WTC11 (cell line): ENCODE measurements around the gene LAMA5. TPM values are rescaled to one million over a fixed set of nuclear protein-coding genes. Genes with fewer than 3 reads are reported as not detected.

ENCODE experiments used
- ATAC-seq: fragments of 200-7000 bp; cut with Tn5 transposase; 2 replicates; pipeline ENCODE4 v1.10.0; 2021; ENCODE audit warnings: mild to moderate bottlenecking, moderate library complexity
- CTCF ChIA-PET: fragments of 300-600 bp; sonication (Branson Sonifier 250); formaldehyde crosslinking; loops from one replicate; lab custom pipeline; 2021; ENCODE audit warnings: antibody characterized with exemption; lab: Charles Lee
- POLR2A ChIA-PET: fragments of 350-600 bp; sonication (Branson Sonifier 250); formaldehyde crosslinking; loops from one replicate; lab custom pipeline; 2021; ENCODE audit warnings: antibody characterized with exemption; lab: Charles Lee
- DNase-seq: peaks from one replicate; pipeline ENCODE4 v3.0.0; 2021; ENCODE audit warnings: low spot score
- H3K27ac Mint-ChIP-seq: 2 replicates; pipeline ENCODE4 v1.8.0; 2021; ENCODE audit warnings: mixed read lengths
- H3K27me3 Mint-ChIP-seq: 2 replicates; pipeline ENCODE4 v1.8.0; 2021; ENCODE audit warnings: low read depth, mild to moderate bottlenecking, moderate library complexity, mixed read lengths
- H3K36me3 Mint-ChIP-seq: 2 replicates; pipeline ENCODE4 v1.8.0; 2021; ENCODE audit warnings: mixed read lengths
- H3K4me1 Mint-ChIP-seq: 2 replicates; pipeline ENCODE4 v1.8.0; 2022; ENCODE audit warnings: mixed read lengths
- H3K4me3 Mint-ChIP-seq: 2 replicates; pipeline ENCODE4 v1.8.0; 2021; ENCODE audit warnings: mild to moderate bottlenecking, moderate library complexity, mixed read lengths
- H3K9me3 Mint-ChIP-seq: 2 replicates; pipeline ENCODE4 v1.8.0; 2021; ENCODE audit warnings: mixed read lengths
- ATF2 ChIP-seq: sonication (generic); formaldehyde crosslinking; IDR thresholded peaks from 2 replicates; pipeline ENCODE4 v1.8.1; 2022; ENCODE audit warnings: low read depth, missing genetic modification reagents, borderline replicate concordance
- ATF3 ChIP-seq: sonication (generic); formaldehyde crosslinking; conservative IDR thresholded peaks from 2 replicates; pipeline ENCODE4 v1.8.1; 2022; ENCODE audit warnings: mild to moderate bottlenecking, missing genetic modification reagents
- CBFB ChIP-seq: sonication (generic); formaldehyde crosslinking; IDR thresholded peaks from 2 replicates; pipeline ENCODE4 v1.8.1; 2022; ENCODE audit warnings: mild to moderate bottlenecking, low read depth, missing genetic modification reagents
- CDX4 ChIP-seq: fragments of 250-450 bp; sonication (Bioruptor Pico); IDR thresholded peaks from 2 replicates; pipeline ENCODE4 v1.9.0; 2021; ENCODE audit warnings: moderate library complexity, mild to moderate bottlenecking, inconsistent platforms, borderline replicate concordance
- CREB1 ChIP-seq: sonication (generic); formaldehyde crosslinking; IDR thresholded peaks from 2 replicates; pipeline ENCODE4 v1.8.0; 2023; ENCODE audit warnings: mild to moderate bottlenecking, missing genetic modification reagents
- FOXP4 ChIP-seq: sonication (generic); formaldehyde crosslinking; IDR thresholded peaks from 2 replicates; pipeline ENCODE4 v1.8.0; 2022; ENCODE audit warnings: mild to moderate bottlenecking, missing genetic modification reagents
- HMGA2 ChIP-seq: fragments of 250-450 bp; sonication (Bioruptor Pico); IDR thresholded peaks from 2 replicates; pipeline ENCODE4 v1.4.0; 2021; ENCODE audit warnings: mild to moderate bottlenecking, moderate library complexity
- MAX ChIP-seq: sonication (generic); formaldehyde crosslinking; IDR thresholded peaks from 2 replicates; pipeline ENCODE4 v1.8.0; 2022; ENCODE audit warnings: mild to moderate bottlenecking, missing genetic modification reagents
- MLX ChIP-seq: sonication (generic); formaldehyde crosslinking; IDR thresholded peaks from 2 replicates; pipeline ENCODE4 v1.8.1; 2023; ENCODE audit warnings: mild to moderate bottlenecking, missing genetic modification reagents, moderate library complexity
- MXD4 ChIP-seq: fragments of 250-450 bp; sonication (Bioruptor Pico); IDR thresholded peaks from 2 replicates; pipeline ENCODE4 v1.8.0; 2021; ENCODE audit warnings: mild to moderate bottlenecking, moderate library complexity, borderline replicate concordance
- SOX15 ChIP-seq: fragments of 250-450 bp; sonication (Bioruptor Pico); IDR thresholded peaks from 2 replicates; pipeline ENCODE4 v1.9.0; 2021; ENCODE audit warnings: mild to moderate bottlenecking
- SP1 ChIP-seq: sonication (generic); formaldehyde crosslinking; conservative IDR thresholded peaks from 2 replicates; pipeline ENCODE4 v1.8.1; 2022; ENCODE audit warnings: missing genetic modification reagents
- STAT6 ChIP-seq: sonication (generic); formaldehyde crosslinking; conservative IDR thresholded peaks from 2 replicates; pipeline ENCODE4 v1.8.1; 2023; ENCODE audit warnings: mild to moderate bottlenecking, low read depth, missing genetic modification reagents, moderate library complexity
- TEAD1 ChIP-seq: sonication (generic); formaldehyde crosslinking; IDR thresholded peaks from 2 replicates; pipeline ENCODE4 v1.8.0; 2022; ENCODE audit warnings: mild to moderate bottlenecking, missing genetic modification reagents
- TP53 ChIP-seq: sonication (generic); formaldehyde crosslinking; IDR thresholded peaks from 2 replicates; pipeline ENCODE4 v1.8.1; 2023; ENCODE audit warnings: mild to moderate bottlenecking, missing genetic modification reagents
- USF1 ChIP-seq: sonication (generic); formaldehyde crosslinking; IDR thresholded peaks from 2 replicates; pipeline ENCODE4 v1.8.0; 2022; ENCODE audit warnings: mild to moderate bottlenecking, missing genetic modification reagents
- ZNF219 ChIP-seq: sonication (generic); formaldehyde crosslinking; IDR thresholded peaks from 2 replicates; pipeline ENCODE4 v1.8.0; 2023; ENCODE audit warnings: missing genetic modification reagents, mild to moderate bottlenecking, borderline replicate concordance
- ZNF425 ChIP-seq: fragments of 250-450 bp; sonication (Bioruptor Pico); conservative IDR thresholded peaks from 2 replicates; pipeline ENCODE4 v1.9.0; 2021; ENCODE audit warnings: mild to moderate bottlenecking
- total RNA-seq: library from RNA; stranded (reverse); gene quantifications from 3 replicates; pipeline ENCODE4 v1.2.3, GENCODE V29; 2021

LAMA5 gene
- total RNA-seq, 1 experiment from 2014 or later, result 329 TPM

GRCh38 chr20:62326959-62327725 lies 40.0 kb downstream of the LAMA5 start (continued):
- TF ChIP-seq FOXP4 (CRISPR knock-in tag) (no peak), CDX4 (CRISPR knock-in tag) (no peak), CREB1 (no peak), SP1 (CRISPR knock-in tag) (no peak), TEAD1 (no peak)

GRCh38 chr20:62326559-62326958 lies 40.6 kb downstream of the LAMA5 start:
- no peaks in the 10 kb centered on the region for H3K27me3 Mint-ChIP-seq
- peaks cover 42% of the 10 kb centered on the region for H3K36me3 Mint-ChIP-seq
- no peak for ATAC-seq
- H3K4me1 Mint-ChIP-seq, result no peaks in the 10 kb centered on the region
- H3K4me3 Mint-ChIP-seq, result no peak overlapping the region
- 0 out of 2 replicates have a peak, but pooled peaks cover 4% of the 10 kb centered on the region for H3K9me3 Mint-ChIP-seq
- no peak overlapping the region for H3K27ac Mint-ChIP-seq
- DNase-seq, result no peak
- TF ChIP-seq ATF2 (CRISPR knock-in tag), result no peak
- no peak for TF ChIP-seq ATF3 (CRISPR knock-in tag)
- TF ChIP-seq CDX4 (CRISPR knock-in tag), result no peak
- no peak for TF ChIP-seq TP53 (CRISPR knock-in tag)
- no peak for TF ChIP-seq ZNF219
- TF ChIP-seq MLX (CRISPR knock-in tag), result no peak
- no peak for TF ChIP-seq HMGA2
- TF ChIP-seq SOX15 (CRISPR knock-in tag), result no peak
- TF ChIP-seq STAT6 (CRISPR knock-in tag), result no peak
- no peak for TF ChIP-seq SP1 (CRISPR knock-in tag)
- no peak for TF ChIP-seq MXD4
- no peak for TF ChIP-seq ZNF425
- no peak for TF ChIP-seq CBFB (CRISPR knock-in tag)
- no peak for TF ChIP-seq USF1 (CRISPR knock-in tag)
- no peak for TF ChIP-seq MAX (CRISPR knock-in tag)
- POLR2A ChIA-PET, result interaction anchor here (0.9 kb wide), 1 partner anchor 42 kb away, joined by 3 read pairs; no protein-coding TSS in a partner anchor
- CTCF ChIA-PET, result interaction anchor here (1.3 to 3.0 kb wide), 3 partner anchors 24 to 43 kb away, joined by 3 to 12 read pairs (median 5); partner anchors contain the start of gene ADRM1
